Activated CD4-positive, alpha-beta T cell treated with anti-CD3 and anti-CD28 coated beads for 4 hours (primary cell): ENCODE measurements around the gene TNKS1BP1.
A peak's percentile ranks its signal among the peaks of the same experiment; 100 is the strongest.
"Not testable (repeated sequence)": the region's sequence is repeated elsewhere in the genome, so short reads cannot be mapped to it uniquely, and the experiment has no call there.

Experiments used
- DNase-seq, 2 donors: peaks; one replicate each; pipeline ENCODE4 v3.0.0-alpha.2; 2020

Gene TNKS1BP1

GRCh38 chr11:57287884-57288283, 36.9 kb downstream of the TNKS1BP1 start:
- no peak for DNase-seq

- DNase-seq: no peak
Observed at GRCh38 chr11:57283231-57283990, 41.3 kb downstream of the TNKS1BP1 start.

DNA sequence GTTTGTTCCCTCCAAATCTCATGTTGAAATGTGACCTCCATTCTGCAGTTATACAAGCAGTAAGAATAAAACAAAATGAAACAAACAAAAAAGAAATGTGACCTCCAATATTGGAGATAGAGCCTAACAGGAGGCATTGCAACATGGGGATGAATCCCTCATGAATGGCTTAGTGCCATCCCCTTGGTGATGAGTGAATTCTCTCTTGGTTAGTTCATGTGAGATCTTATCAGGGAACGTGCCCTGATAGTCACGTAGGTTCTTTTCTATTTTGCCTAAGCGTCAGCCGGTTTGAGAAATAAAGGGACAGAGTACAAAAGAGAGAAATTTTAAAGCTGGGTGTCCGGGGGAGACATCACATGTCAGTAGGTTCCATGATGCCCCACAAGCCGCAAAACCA, 43.2 kb downstream of the TNKS1BP1 start:
- not testable (repeated sequence) for DNase-seq

DNA sequence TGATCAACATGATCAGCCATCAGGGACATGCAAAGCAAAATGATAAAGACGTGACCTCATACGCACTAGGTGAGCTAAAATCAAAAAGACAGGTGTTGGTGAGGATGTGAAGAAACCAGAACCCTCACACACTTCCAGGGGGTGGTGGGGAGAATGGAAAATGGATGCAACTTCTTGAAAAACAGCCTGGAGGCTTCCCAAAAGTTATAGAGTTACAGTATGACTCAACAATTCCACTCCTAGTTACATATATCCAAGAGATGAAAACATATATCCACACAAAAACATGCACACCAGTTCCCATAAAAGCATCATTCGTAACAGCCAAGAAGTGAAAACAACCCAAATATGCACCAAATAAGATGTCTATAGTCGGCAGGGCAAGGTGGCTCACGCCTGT, 45.6 kb downstream of the TNKS1BP1 start:
- DNase-seq: no peak

- DNase-seq: no peak
Observed at GRCh38 chr11:57278721-57279095, 46.0 kb downstream of the TNKS1BP1 start.

DNA sequence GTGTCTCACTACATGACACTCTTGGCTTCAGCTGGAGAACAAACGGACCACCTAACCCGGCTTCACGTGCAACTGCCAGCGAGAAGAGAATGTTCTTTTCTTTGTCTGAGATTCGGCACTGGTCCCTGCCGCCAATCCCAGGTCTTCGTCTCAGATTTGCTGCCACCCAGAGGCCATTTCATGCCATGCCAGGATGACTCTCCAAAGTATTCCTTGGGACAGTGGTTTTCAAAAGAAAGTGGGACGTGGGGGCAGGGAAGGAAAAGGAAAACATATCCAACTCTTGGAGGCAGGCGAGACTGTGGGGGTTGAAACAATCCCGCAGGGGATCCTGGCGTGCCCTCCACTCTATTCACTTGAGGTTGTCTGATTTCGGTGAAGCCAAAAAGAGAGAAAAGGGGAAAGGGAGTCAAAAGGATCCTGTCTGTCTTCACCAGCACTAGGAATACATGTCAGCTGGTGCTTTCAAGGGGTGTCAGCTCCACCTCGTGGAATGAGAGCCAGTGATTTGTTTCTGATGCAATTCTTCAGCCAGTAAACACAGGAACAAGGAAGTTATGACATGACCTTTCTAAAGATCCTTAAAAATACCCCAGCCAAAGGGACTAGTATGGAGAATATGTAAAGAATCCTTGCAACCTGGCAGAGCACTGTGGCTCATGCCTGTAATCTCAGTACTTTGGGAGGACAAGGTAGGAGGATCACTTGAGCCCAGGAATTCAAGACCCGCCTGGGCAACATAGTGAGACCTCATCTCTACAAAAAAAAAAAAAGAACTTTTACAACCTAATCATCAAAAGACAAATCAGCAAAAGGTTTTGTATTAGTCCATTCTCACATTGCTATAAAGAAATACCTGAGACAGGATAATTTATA, 46.7 kb downstream of the TNKS1BP1 start:
- peak in 1 of 2 donors; percentile 11 for DNase-seq

DNA sequence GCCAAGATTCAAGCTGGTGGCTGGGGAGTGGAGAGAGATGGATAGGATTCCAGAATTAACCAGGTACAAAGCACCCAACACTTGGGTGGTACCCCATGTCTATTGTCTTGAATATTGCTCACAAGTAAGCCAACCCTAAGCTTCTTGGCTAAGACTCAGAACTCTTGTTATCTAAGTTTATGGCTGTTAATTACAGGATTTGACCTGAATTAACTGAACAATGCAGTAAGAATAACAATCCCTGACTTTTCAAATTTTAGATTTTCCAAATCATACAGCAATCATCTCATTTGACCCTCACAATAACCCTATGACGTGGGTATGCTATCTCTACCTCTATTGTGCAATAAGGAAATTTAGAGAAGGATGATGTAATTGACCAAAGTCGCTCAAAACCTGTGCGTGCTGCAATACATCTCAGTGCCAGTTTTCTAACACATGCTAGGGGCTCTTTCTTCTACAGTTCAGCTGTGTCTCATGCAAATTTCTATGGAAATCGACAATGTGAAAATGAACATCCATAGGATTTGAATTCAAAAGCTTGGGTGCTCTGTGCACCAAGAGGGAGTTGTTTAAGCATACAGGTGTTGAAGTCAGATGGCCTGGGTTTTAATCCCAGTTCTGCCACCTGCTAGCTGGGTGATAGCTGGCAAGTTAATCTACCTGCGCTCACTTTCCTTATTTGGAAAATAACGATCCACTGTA, 47.6 kb downstream of the TNKS1BP1 start:
- DNase-seq: no peak

- DNase-seq: no peak
Observed at GRCh38 chr11:57276169-57276970, 48.4 kb downstream of the TNKS1BP1 start.

DNA sequence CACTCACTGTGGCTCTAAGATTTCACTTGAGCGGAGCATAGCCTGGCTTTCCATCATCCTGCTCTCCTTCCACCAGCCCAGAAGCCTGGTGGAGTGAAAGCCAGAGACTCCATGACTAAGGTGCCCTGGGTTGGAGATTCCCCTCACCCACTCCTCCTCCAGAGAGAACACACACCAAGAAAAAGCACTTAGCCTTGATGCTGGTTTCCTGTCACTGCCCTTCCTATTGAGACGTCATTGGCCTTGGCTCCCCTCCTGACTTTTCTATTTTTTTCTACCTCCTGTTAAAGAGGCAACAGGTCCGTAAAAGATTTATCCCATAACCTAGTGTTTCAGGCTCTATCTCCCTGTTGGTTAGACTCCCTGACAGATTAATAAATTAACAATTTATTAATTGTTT, 49.2 kb downstream of the TNKS1BP1 start:
- DNase-seq: no peak

- no peak for DNase-seq
Observed at GRCh38 chr11:57274904-57275498, 49.8 kb downstream of the TNKS1BP1 start.

GRCh38 chr11:57273448-57274058, 51.2 kb downstream of the TNKS1BP1 start:
- DNase-seq: no peak

GRCh38 chr11:57269571-57270021, 55.2 kb downstream of the TNKS1BP1 start:
- no peak for DNase-seq

DNA sequence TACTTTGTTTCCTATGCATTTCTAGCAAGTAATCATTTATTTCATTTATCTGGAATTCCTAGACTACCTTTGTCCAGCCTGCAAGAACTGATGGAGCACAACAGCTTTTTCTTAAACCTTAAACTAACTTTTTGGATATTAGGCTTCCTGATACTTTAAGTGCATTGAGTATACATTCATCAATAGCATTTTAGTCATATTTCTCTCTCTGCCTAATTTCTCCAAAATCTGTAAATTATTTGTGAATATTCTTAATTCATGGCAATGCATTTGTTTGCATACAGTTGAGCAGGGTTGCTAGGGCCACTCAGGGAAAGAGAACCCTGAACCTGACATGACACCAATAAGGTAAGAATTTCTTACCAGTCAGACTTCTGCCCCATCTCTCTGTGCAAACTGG, 58.6 kb downstream of the TNKS1BP1 start:
- no peak for DNase-seq

DNA sequence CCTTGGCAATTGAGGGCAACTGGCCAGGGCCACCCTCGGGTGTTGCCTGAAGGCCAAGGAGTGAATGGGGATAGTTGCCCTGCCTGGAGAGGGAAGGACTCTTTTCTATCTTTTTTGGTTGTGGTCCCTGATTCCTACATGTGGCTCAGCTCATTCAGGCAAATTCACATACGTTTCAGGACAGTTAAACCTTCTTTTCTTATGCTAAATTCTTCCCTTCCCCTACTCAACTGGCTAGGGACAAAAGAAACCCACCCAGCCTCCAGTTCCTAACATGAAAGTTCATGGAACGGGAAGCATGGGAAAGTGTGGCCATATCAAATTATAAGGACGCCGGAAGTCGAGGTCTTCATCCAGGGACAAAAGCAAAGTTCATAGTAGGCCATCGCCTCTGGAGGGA, 61.4 kb downstream of the TNKS1BP1 start:
- DNase-seq: no peak

GRCh38 chr11:57262157-57262556, 62.6 kb downstream of the TNKS1BP1 start:
- DNase-seq: no peak

DNA sequence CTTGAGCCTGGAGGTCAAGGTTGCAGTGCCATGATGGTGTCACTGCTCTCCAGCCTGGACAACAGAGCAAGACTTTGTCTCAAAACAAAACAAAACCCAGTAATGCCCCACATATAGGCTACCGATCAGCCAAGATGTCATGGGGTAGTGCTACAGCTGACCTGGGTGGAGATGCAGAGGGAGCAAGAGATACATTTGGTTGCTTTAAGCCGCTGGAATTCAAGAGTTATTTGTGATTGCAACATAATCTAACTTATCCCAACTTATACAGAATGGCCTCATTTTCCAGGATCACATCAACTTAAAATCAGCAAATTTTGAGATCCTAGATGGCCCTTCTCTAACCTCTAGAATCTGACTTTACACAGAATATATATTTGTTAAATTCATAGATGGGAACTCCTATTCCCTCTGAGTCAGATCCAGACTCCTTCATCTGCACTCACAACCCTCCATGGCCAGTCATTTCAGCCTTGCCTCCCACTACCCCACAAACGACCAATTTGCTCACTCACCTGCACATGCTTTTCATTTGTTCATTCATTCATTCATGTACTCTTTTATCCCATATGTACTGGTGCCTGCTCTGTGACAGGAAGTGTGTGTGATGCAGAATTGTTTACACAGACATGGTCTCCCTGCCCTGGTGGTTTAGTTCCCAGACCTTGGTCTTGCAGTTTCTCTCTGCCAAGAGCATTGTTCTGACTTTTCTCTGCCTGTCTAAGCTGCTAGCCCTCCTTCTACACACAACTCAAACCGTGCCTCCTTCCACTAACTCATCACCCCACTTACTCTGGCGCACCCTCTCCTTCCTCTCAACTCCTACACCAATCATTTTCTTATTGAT, 63.6 kb downstream of the TNKS1BP1 start:
- no peak for DNase-seq

GRCh38 chr11:57256119-57256518, 68.6 kb downstream of the TNKS1BP1 start:
- DNase-seq: no peak

DNA sequence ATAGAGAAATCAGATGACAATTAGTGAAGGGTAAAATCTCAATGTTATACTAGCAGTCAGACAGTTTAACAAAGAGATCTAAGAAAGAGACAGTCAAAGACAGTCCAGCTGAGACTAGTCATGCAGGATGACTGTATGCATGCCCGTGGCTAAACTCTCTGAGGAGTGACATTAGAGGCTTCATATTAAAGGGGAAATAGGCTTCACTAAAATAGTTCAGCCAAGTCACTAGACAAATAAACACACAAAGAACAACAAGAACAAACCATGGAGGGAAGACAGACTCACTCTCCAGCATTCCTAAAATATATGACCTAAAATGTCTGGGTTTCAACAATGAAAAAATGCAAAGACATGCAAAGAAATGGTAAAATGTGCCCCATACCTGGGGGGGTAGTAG, 69.1 kb downstream of the TNKS1BP1 start:
- no peak for DNase-seq

GRCh38 chr11:57254631-57255030, 70.1 kb downstream of the TNKS1BP1 start:
- DNase-seq: no peak

- no peak for DNase-seq
Observed at GRCh38 chr11:57251491-57252104, 73.2 kb downstream of the TNKS1BP1 start.
